AG04450 (cell line): ENCODE results near the gene BRD3OS. TPM values are rescaled to one million over a fixed set of nuclear protein-coding genes. Genes with fewer than 3 reads are reported as not detected.
"Not testable (repeated sequence)": the region's sequence is repeated elsewhere in the genome, so short reads cannot be mapped to it uniquely, and the experiment has no call there.

ENCODE experiments used
- CTCF ChIA-PET: fragments of 300-600, 350-600 bp; formaldehyde crosslinking; extraction: SDS; loops from one replicate; lab custom pipeline; 2022; ENCODE audit warnings: antibody characterized with exemption, inconsistent platforms; lab: Charles Lee
- POLR2A ChIA-PET: fragments of 350-600 bp; formaldehyde crosslinking; extraction: SDS; loops from one replicate; lab custom pipeline; 2021; ENCODE audit warnings: antibody characterized with exemption, inconsistent platforms; lab: Yijun Ruan, JAX
- DNase-seq: peaks from one replicate; pipeline ENCODE4 v3.0.0-alpha.2; 2011; ENCODE audit warnings: low read depth, low spot score
- H3K27ac ChIP-seq: one replicate; pipeline ENCODE4 v1.5.1; 2012; ENCODE audit warnings: low read depth, low read length, control low read depth
- H3K27me3 ChIP-seq: one replicate; pipeline ENCODE4 v1.6.0; 2012; ENCODE audit warnings: low read length; ENCODE audit not compliant: control insufficient read depth, insufficient read depth
- H3K4me3 ChIP-seq: 2 replicates; pipeline ENCODE4 v1.5.1; 2011; ENCODE audit warnings: mild to moderate bottlenecking, low read depth, low read length, control low read depth
- H3K9me3 ChIP-seq: 2 replicates; pipeline ENCODE4 v1.5.1; 2012; ENCODE audit warnings: low read length; ENCODE audit not compliant: control insufficient read depth, insufficient read depth
- polyA plus RNA-seq: library from polyadenylated mRNA; depleted of rRNA; stranded (reverse); fragments of >200 nt; gene quantifications from 2 replicates; pipeline ENCODE4 v1.2.3, GENCODE V29; 2011
- TF ChIP-seq, protein P1 (sequence below): IDR thresholded peaks from 2 replicates; pipeline ENCODE4 v1.5.1; 2011; ENCODE audit warnings: low read depth, low read length, control low read depth, inconsistent platforms

BRD3OS gene
- polyA plus RNA-seq, 1 experiment = 20.2 TPM

DNA sequence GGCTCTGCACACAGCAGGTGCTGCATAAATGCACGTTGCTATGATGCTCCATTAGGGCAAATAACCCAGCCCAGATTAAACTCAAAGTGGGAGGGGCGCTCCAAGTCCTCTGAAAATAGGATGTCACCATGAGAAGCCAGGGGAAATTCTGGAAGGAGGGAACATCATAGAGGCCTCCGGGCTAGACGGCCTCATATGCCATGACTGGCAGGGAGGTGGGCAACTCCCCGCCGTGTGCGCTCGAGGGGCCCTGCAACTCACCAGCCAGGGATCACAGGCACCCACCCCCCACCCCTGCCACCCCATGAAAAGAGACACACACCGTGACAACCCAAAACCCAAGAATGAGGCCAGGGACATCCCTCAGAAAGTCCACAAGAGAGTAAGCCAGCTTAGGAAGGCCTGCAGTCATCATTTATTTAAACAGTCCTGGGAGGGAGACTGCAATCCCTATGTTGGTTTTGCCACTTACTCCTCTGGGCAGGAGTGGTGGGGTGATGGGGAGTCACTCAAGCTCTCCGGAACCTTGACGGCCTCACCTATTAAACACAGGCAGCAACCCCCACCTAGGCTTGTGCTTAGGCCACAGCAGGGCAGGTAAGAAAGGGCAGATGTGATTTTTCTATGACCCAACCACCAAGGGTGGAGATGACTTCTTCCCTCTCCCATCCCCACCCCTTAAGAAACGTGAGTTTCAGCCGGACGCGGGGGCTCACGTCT is 37.2 kb upstream of the BRD3OS start:
- CTCF ChIA-PET = no interaction called here

DNA sequence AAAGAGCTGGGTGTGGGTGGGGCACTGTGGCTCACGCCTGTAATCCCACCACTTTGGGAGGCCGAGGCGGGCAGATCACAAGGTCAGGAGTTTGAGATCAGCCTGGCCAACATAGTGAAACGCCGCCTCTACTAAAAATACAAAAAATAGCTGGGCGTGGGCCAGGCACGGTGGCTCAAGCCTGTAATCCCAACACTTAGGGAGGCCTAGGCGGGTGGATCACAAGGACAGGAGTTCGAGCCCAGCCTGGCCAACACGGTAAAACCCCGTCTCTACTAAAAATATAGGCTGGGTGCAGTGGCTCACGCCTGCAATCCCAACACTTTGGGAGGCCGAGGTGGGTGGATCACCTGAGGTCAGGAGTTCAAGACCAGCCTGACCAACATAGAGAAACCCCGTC is 36.5 kb upstream of the BRD3OS start:
- H3K27me3 ChIP-seq, H3K9me3 ChIP-seq, DNase-seq, H3K27ac ChIP-seq, H3K4me3 ChIP-seq, CTCF ChIA-PET, POLR2A ChIA-PET: not testable (repeated sequence)

More for the DNA sequence above, 37.2 kb upstream of the BRD3OS start:
- TF ChIP-seq, protein P1, sequence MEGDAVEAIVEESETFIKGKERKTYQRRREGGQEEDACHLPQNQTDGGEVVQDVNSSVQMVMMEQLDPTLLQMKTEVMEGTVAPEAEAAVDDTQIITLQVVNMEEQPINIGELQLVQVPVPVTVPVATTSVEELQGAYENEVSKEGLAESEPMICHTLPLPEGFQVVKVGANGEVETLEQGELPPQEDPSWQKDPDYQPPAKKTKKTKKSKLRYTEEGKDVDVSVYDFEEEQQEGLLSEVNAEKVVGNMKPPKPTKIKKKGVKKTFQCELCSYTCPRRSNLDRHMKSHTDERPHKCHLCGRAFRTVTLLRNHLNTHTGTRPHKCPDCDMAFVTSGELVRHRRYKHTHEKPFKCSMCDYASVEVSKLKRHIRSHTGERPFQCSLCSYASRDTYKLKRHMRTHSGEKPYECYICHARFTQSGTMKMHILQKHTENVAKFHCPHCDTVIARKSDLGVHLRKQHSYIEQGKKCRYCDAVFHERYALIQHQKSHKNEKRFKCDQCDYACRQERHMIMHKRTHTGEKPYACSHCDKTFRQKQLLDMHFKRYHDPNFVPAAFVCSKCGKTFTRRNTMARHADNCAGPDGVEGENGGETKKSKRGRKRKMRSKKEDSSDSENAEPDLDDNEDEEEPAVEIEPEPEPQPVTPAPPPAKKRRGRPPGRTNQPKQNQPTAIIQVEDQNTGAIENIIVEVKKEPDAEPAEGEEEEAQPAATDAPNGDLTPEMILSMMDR = no peak
- POLR2A ChIA-PET = no interaction called here
- Histone ChIP-seq H3K27ac (no peak overlapping the region), H3K9me3 (no peaks in the 10 kb centered on the region; the same call in 1 of the 2 replicates), H3K4me3 (no peak overlapping the region), H3K27me3 (no peaks in the 10 kb centered on the region)
- DNase-seq = no peak

DNA sequence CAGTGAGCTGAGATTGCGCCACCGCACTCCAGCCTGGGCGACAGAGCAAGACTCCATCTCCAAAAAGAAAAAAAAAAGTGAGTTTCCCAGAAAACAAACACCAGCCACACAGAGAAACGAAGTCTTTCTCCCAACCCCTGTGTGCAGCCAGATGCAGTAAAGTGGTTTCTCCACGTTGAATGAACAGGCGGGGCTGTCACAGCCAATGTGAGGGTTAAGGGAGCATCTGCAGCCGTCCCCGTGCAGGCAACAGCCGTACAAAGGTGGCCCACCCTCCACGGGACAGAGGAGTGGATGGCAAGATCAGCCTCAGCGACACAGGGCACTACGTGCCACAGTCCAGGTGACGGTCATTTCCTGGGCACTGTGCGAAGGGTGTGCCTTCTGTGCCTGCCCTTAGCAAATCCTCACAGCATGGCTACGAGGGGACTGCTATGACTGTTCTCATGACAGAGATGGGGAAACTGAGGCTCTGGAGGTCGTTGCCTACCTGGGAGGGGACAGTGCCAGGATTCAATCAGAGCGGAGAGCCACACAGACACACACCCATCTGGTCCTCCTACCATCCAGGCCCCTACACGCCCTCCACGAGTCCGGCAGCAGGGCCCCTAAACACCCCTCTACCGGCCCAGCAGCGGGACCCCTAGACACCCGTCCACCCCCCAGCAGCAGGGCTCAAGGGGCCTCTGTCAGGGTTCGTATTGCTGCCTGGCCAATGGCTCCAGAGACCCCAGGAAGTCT is 35.5 kb upstream of the BRD3OS start:
- Histone ChIP-seq H3K27ac (no peak overlapping the region), H3K9me3 (no peaks in the 10 kb centered on the region; the same call in 1 of the 2 replicates), H3K27me3 (no peaks in the 10 kb centered on the region), H3K4me3 (peak overlapping the region; percentile 77)
- CTCF ChIA-PET = interaction anchor here (1.4 kb wide), 1 partner anchor 207 kb away, joined by 4 read pairs; no protein-coding TSS in a partner anchor
- DNase-seq = no peak
- POLR2A ChIA-PET = no interaction called here
- TF ChIP-seq, protein P1 = no peak

DNA sequence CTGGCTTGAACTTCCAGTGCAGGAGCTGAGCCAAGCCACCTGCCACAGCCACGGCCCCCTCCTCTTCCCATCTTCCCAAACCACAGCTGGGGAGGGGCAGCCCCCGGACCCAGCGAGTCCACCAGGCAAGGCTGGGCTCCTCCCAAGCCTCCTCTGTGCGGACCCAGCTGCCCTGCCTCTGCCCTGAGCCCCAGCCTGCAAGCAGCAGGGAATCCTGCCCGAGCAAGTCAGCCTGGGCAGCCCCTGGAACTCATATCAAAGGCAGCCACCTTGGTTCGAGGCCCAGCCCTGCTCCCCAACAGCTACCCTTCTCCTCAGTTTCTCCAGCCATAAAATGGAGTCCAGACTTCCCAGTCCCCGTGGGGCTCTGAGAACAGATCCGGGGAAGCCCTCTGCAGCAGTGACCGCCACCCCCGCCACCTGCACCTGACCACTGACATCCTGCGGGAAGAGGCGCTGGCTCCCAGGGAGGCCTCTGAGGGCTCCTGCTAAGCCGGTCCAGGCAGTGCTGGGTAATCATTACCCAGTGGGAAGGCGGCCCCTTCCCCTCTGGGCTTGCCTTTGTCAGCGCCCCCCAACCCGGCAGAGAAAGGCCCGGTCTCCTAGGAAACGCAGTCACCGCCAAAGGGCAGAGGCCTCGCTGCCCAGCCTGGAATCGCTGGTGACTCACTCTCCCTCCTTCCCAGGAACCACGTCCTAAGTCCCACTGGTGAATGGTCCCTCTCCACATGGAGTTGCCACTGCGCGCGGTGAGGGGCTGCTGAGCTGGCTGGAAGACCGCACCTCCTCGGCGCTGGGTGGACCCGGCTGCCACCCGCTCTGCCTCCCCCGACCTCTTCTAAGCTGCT is 34.7 kb upstream of the BRD3OS start:
- Histone ChIP-seq H3K27me3 (no peaks in the 10 kb centered on the region), H3K27ac (peak overlapping the region; percentile 70), H3K9me3 (no peaks in the 10 kb centered on the region; the same call in 1 of the 2 replicates), H3K4me3 (peak overlapping the region; percentile 77)
- CTCF ChIA-PET = interaction anchor here (1.4 kb wide), 1 partner anchor 208 kb away, joined by 4 read pairs; no protein-coding TSS in a partner anchor
- POLR2A ChIA-PET = interaction anchor here (0.9 kb wide), 1 partner anchor 34 kb away, joined by 3 read pairs; no protein-coding TSS in a partner anchor
- no peak for DNase-seq
- TF ChIP-seq, protein P1 = no peak
